Colonic mucosa (tissue), 4 donors: ENCODE results near the gene TPPP3. TPM values are rescaled to one million over a fixed set of nuclear protein-coding genes. Genes with fewer than 3 reads are reported as not detected.

Source experiments
- DNase-seq: peaks from one replicate; pipeline ENCODE4 v3.0.0-alpha.2; 2020
- H3K27ac ChIP-seq: fragments of 200-600 bp; one replicate; pipeline ENCODE4 v1.8.0; 2021
- H3K27me3 ChIP-seq: fragments of 200-600 bp; one replicate; pipeline ENCODE4 v1.8.0; 2021
- H3K36me3 ChIP-seq: fragments of 200-600 bp; one replicate; pipeline ENCODE4 v1.8.0; 2021
- H3K4me1 ChIP-seq: fragments of 200-600 bp; one replicate; pipeline ENCODE4 v1.8.0; 2021; ENCODE audit warnings: mild to moderate bottlenecking
- H3K4me3 ChIP-seq: fragments of 200-600 bp; one replicate; pipeline ENCODE4 v1.8.0; 2021
- H3K9ac ChIP-seq, 2 donors: one replicate each; pipeline ENCODE4 v1.7.0; 2013; ENCODE audit warnings: control low read depth in 2 of 2, low read depth in 2 of 2, low read length in 2 of 2
- H3K9me3 ChIP-seq: fragments of 200-600 bp; one replicate; pipeline ENCODE4 v1.8.0; 2021
- intact Hi-C: fragments of 100-400 bp; cut with DNase I; formaldehyde crosslinking; loops from one replicate; pipeline ENCODE4 v1.14.1; 2022
- total RNA-seq, 2 donors: library from RNA; stranded (reverse); fragmentation: NEBNext Ultra II Directional in 1 of 2; extraction: Animal tissue kit (Norgen Biotek cat#: 25700) in 1 of 2; gene quantifications; one replicate each; pipeline ENCODE4 v1.2.1, GENCODE V29; 2021
- TF ChIP-seq, protein P1 (sequence below): fragments of 200-600 bp; IDR thresholded peaks from one replicate; pipeline ENCODE4 v1.8.0; 2022; ENCODE audit warnings: antibody characterized with exemption, mild to moderate bottlenecking
- donor health status: healthy.
- donor health status: DM: no; HTN: no; CAD: no.
- donor health status: DM: no; HTN: no; CAD: no.

Gene TPPP3
- total RNA-seq, 2 donors from 2014 or later = 3.7 to 12.3 TPM

DNA sequence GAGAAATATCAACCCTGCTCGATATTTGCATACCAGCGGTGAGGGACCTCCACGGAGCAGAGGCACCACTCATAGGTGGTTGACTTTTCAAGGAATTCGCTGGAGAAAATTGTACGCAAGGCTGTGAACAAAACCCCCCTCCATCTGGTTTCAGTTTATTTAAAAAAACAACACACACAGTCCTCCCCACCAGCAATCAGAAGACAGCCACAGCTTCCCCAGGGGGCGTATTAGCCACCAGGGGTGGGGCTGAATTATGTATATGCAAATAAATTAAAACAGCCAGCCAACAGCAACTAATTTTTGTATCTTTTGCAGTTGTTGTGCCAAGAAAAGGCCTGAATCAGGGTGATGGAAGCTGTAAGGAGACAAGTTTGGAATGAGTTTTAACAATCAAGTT lies 31.8 kb upstream of the TPPP3 start:
- no peaks in the 10 kb centered on the region for H3K27me3 ChIP-seq
- no peak for DNase-seq

DNA sequence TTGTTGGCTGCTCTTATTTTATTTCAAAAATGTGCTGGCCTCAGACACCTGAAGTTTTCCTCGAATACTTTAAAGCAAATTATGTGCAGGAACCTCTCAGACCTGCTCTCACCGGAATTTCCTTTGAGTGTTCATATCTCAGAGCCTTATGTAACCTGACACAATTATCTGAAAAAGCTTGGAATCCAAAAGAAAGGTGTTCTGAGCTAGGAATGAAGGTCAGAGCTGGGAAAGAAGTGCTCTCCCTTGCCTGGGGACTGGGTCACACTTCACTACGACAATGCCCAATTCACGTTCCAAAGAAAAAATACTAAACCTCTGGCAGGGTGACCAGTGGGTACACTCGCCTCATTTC lies 30.9 kb upstream of the TPPP3 start:
- Histone ChIP-seq H3K9ac (no peak overlapping the region), H3K9me3 (no peaks in the 10 kb centered on the region), H3K27ac (no peak overlapping the region), H3K27me3 (no peaks in the 10 kb centered on the region), H3K4me3 (no peak overlapping the region), H3K4me1 (peaks cover 3% of the 10 kb centered on the region), H3K36me3 (no peaks in the 10 kb centered on the region)
- intact Hi-C loops = no loop called here
- no peak for DNase-seq
- TF ChIP-seq, protein P1, sequence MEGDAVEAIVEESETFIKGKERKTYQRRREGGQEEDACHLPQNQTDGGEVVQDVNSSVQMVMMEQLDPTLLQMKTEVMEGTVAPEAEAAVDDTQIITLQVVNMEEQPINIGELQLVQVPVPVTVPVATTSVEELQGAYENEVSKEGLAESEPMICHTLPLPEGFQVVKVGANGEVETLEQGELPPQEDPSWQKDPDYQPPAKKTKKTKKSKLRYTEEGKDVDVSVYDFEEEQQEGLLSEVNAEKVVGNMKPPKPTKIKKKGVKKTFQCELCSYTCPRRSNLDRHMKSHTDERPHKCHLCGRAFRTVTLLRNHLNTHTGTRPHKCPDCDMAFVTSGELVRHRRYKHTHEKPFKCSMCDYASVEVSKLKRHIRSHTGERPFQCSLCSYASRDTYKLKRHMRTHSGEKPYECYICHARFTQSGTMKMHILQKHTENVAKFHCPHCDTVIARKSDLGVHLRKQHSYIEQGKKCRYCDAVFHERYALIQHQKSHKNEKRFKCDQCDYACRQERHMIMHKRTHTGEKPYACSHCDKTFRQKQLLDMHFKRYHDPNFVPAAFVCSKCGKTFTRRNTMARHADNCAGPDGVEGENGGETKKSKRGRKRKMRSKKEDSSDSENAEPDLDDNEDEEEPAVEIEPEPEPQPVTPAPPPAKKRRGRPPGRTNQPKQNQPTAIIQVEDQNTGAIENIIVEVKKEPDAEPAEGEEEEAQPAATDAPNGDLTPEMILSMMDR = no peak

More for the DNA sequence above, 31.8 kb upstream of the TPPP3 start:
- TF ChIP-seq, protein P1 = no peak
- no peak overlapping the region for H3K9ac ChIP-seq
- intact Hi-C loops = no loop called here
- no peak overlapping the region for H3K27ac ChIP-seq
- no peak overlapping the region for H3K4me3 ChIP-seq
- no peaks in the 10 kb centered on the region for H3K9me3 ChIP-seq
- H3K4me1 ChIP-seq = peaks cover 3% of the 10 kb centered on the region
- H3K36me3 ChIP-seq = no peaks in the 10 kb centered on the region

DNA sequence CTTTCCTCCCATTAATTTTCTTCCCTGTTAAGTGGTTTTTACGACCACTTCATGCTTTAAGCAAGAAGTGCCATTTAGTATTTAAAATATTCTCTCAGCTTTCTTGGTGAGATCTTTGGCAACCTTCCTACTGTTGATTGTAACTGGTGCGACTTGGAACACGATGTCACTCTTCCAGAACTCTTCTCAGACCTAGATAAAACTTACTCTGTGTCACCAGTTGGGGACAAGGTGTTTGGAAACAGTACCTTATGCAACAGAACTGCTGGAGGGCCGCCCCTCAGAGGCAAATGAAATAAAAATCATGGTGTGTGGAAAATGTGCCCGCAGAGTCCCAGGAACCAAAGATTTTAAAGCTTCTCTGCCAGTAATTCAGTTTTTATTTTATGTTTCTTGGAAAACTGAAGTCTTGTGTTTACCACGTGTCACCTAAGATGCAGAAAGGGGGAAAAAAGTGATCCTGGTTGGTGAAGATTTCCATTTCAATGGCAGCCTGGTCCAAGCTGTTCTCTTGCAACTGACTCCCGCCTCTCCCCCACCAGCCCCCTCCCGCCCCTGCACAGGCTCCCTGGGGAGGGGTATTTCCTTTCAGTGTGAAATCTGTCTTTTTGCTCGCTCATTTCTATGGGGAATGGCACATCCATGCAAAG lies 30.4 kb upstream of the TPPP3 start:
- Histone ChIP-seq H3K9ac (no peak overlapping the region), H3K36me3 (no peaks in the 10 kb centered on the region), H3K27me3 (no peaks in the 10 kb centered on the region), H3K9me3 (no peaks in the 10 kb centered on the region), H3K27ac (no peak overlapping the region), H3K4me3 (no peak overlapping the region), H3K4me1 (peaks cover 3% of the 10 kb centered on the region)
- TF ChIP-seq, protein P1 = no peak
- DNase-seq = no peak
- intact Hi-C loops = no loop called here

DNA sequence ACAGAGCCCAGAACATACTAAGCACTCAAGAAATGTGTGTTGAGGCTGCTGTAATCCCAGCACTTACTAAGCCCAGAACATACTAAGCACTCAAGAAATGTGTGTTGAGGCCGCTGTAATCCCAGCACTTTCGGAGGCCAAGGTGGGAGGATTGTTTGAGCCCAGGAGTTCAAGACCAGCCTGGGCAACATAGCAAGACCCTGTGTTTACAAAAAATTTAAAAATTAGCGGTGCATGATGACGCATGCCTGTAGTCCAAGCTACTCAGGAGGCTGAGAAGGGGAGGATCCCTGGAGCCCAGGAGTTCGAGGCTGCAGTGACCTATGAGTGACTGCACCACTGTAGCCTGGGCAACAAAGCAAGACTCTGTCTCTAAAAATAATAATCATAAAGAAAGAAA lies 29.7 kb upstream of the TPPP3 start:
- Histone ChIP-seq H3K4me3 (no peak overlapping the region), H3K27ac (no peak overlapping the region), H3K27me3 (no peaks in the 10 kb centered on the region), H3K36me3 (no peaks in the 10 kb centered on the region), H3K9me3 (no peaks in the 10 kb centered on the region), H3K4me1 (no peaks in the 10 kb centered on the region), H3K9ac (no peak overlapping the region)
- intact Hi-C loops = no loop called here
- TF ChIP-seq, protein P1 = no peak
- DNase-seq = no peak

DNA sequence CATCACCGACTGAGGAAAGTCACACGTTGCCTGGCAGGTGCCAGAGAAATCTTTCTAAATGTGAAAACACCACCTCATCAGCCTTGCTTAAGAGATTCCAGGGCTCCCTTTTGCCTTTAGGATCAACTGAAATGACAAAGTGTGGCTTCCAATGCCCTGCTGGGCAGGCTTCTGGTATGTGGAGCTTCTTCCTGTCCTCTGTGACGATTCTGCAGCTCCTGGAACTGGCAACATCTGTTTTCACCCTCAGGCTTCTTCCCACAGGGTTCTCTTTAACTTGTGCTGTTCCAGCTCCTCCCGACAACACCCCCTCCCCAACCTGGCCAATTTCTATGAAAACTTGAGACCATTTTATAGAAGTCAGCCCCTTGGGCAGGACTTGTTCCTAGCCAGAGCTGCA lies 27.7 kb upstream of the TPPP3 start:
- H3K36me3 ChIP-seq = no peaks in the 10 kb centered on the region
- no peak for DNase-seq
- TF ChIP-seq, protein P1 = no peak
- H3K9ac ChIP-seq = no peak overlapping the region
- H3K27ac ChIP-seq = no peak overlapping the region
- no peak overlapping the region for H3K4me3 ChIP-seq
- no peaks in the 10 kb centered on the region for H3K27me3 ChIP-seq
- intact Hi-C loops = no loop called here
- no peaks in the 10 kb centered on the region for H3K4me1 ChIP-seq
- H3K9me3 ChIP-seq = no peaks in the 10 kb centered on the region
